Left cardiac atrium (tissue), 2 donors: ENCODE results near the gene CEP20. TPM values are rescaled to one million over a fixed set of nuclear protein-coding genes. Genes with fewer than 3 reads are reported as not detected.

Source experiments
- total RNA-seq, 2 donors: library from RNA; stranded (reverse); fragmentation: NEBNext Ultra II Directional; extraction: Animal tissue kit (Norgen Biotek cat#: 25700); gene quantifications; one replicate each; pipeline ENCODE4 v1.2.1, GENCODE V29; 2021
- donor health status: DM: no; HTN: yes; CAD: no; lungs with severe emphysema.
- donor health status: DM: yes; HTN: yes; CAD: no.

CEP20 gene
- total RNA-seq, 2 donors from 2014 or later = 20.3 to 23.1 TPM

Other genes with a start within 250 kb of the CEP20 start
- gene MARF1, start 245.4 kb downstream of the CEP20 start, total RNA-seq = 10 to 100 TPM; 39.5 to 50.9 TPM
- gene NDE1, start 238.4 kb downstream of the CEP20 start, total RNA-seq = 10 to 100 TPM; 17.8 to 19.8 TPM
- 10 to 100 TPM; 64.7 to 75.8 TPM for gene MYH11, start 31.6 kb downstream of the CEP20 start, total RNA-seq
- gene ABCC1, start 61.0 kb upstream of the CEP20 start, total RNA-seq = 10 to 100 TPM; 16.2 to 20.9 TPM